Uterus (tissue), 4 donors: ENCODE data around the gene PGAM5. TPM values are rescaled to one million over a fixed set of nuclear protein-coding genes. Genes with fewer than 3 reads are reported as not detected.

Source experiments
- DNase-seq, 2 donors: peaks; one replicate each; pipeline ENCODE4 v3.0.0-alpha.2; 2019 to 2020
- H3K27ac ChIP-seq, 2 donors: fragments of 200-600 bp; sonication (generic); 1 replicate in 1 of 2; 2 replicates in 1 of 2; pipeline ENCODE4 v1.5.1; 2016 to 2018
- H3K27me3 ChIP-seq, 2 donors: fragments of 200-600 bp; sonication (generic); one replicate each; pipeline ENCODE4 v1.5.1; 2018 to 2019; ENCODE audit warnings: control low read depth in 1 of 2
- H3K36me3 ChIP-seq, 2 donors: fragments of 200-600 bp; sonication (generic); one replicate each; pipeline ENCODE4 v1.5.1; 2019; ENCODE audit warnings: control low read depth in 1 of 2
- H3K4me1 ChIP-seq, 2 donors: fragments of 200-600 bp; sonication (generic); one replicate each; pipeline ENCODE4 v1.5.1; 2018 to 2019; ENCODE audit warnings: control low read depth in 1 of 2
- H3K4me3 ChIP-seq, 2 donors: fragments of 200-600 bp; sonication (generic); 1 replicate in 1 of 2; 2 replicates in 1 of 2; pipeline ENCODE4 v1.5.1; 2018 to 2019; ENCODE audit warnings: mild to moderate bottlenecking in 1 of 2
- H3K9me3 ChIP-seq, 2 donors: fragments of 200-600 bp; sonication (generic); one replicate each; pipeline ENCODE4 v1.5.1; 2019; ENCODE audit warnings: control low read depth in 1 of 2
- POLR2A ChIP-seq, 2 donors: fragments of 450-650 bp; IDR thresholded peaks; one replicate each; pipeline ENCODE4 v1.6.1; 2016; ENCODE audit warnings: antibody characterized with exemption in 2 of 2, mild to moderate bottlenecking in 1 of 2, moderate library complexity in 1 of 2
- intact Hi-C: fragments of 100-400 bp; cut with DNase I; formaldehyde crosslinking; loops from one replicate; pipeline ENCODE4 v1.15.1; 2023; ENCODE audit warnings: low total_unique reads
- total RNA-seq, 4 donors: library from RNA; depleted of rRNA in 3 of 4; stranded (reverse); fragments of >200 nt in 3 of 4; gene quantifications; one replicate each; pipeline versions ENCODE4 v1.1.0 to v1.2.4, GENCODE V29; 2014 to 2023
- TF ChIP-seq, protein P1 (sequence below), 4 experiments: fragments of 200-600 bp in 2 of 4; fragments of 450-650 bp in 2 of 4; sonication (generic) in 2 of 4; IDR thresholded peaks; one replicate each; pipeline ENCODE4 v1.5.1; 2016 to 2019; ENCODE audit warnings: antibody characterized with exemption in 4 of 4, mild to moderate bottlenecking in 2 of 4, moderate library complexity in 1 of 4
- donor health status: DM: yes; HTN: yes; CAD: no.

Gene PGAM5
- total RNA-seq, 4 donors from 2014 or later, result 5.0 to 30.8 (median 19.4) TPM

- Histone ChIP-seq H3K9me3 (no peaks in the 10 kb centered on the region), H3K36me3 (no peaks in the 10 kb centered on the region), H3K4me1 (no peaks in the 10 kb centered on the region), H3K27ac (no peak overlapping the region), H3K4me3 (no peak overlapping the region), H3K27me3 (no peaks in the 10 kb centered on the region)
- no peak for TF ChIP-seq POLR2A (IDR thresholded peaks at IDR 0.05)
- TF ChIP-seq, protein P1, sequence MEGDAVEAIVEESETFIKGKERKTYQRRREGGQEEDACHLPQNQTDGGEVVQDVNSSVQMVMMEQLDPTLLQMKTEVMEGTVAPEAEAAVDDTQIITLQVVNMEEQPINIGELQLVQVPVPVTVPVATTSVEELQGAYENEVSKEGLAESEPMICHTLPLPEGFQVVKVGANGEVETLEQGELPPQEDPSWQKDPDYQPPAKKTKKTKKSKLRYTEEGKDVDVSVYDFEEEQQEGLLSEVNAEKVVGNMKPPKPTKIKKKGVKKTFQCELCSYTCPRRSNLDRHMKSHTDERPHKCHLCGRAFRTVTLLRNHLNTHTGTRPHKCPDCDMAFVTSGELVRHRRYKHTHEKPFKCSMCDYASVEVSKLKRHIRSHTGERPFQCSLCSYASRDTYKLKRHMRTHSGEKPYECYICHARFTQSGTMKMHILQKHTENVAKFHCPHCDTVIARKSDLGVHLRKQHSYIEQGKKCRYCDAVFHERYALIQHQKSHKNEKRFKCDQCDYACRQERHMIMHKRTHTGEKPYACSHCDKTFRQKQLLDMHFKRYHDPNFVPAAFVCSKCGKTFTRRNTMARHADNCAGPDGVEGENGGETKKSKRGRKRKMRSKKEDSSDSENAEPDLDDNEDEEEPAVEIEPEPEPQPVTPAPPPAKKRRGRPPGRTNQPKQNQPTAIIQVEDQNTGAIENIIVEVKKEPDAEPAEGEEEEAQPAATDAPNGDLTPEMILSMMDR (IDR thresholded peaks at IDR 0.05), result no peak
- intact Hi-C loops, result no loop called here
- no peak for DNase-seq
These were observed 46.2 kb upstream of the PGAM5 start for GRCh38 chr12:132664206-132665148.

- intact Hi-C loops, result no loop called here
- Histone ChIP-seq H3K4me3 (no peak overlapping the region), H3K36me3 (no peaks in the 10 kb centered on the region)
These were observed 45.5 kb upstream of the PGAM5 start for GRCh38 chr12:132665149-132665491.

GRCh38 chr12:132665794-132666193 lies 44.8 kb upstream of the PGAM5 start:
- Histone ChIP-seq H3K27ac (no peak overlapping the region), H3K4me1 (no peaks in the 10 kb centered on the region), H3K27me3 (no peaks in the 10 kb centered on the region), H3K4me3 (no peak overlapping the region), H3K36me3 (no peaks in the 10 kb centered on the region), H3K9me3 (no peaks in the 10 kb centered on the region)
- no peak for TF ChIP-seq POLR2A (IDR thresholded peaks at IDR 0.05)
- TF ChIP-seq, protein P1 (IDR thresholded peaks at IDR 0.05), result no peak
- no peak for DNase-seq
- intact Hi-C loops, result no loop called here

More at GRCh38 chr12:132665149-132665491, 45.5 kb upstream of the PGAM5 start:
- TF ChIP-seq, protein P1 (IDR thresholded peaks at IDR 0.05), result no peak
- TF ChIP-seq POLR2A (IDR thresholded peaks at IDR 0.05), result no peak
- no peaks in the 10 kb centered on the region for H3K9me3 ChIP-seq
- no peaks in the 10 kb centered on the region for H3K4me1 ChIP-seq
- DNase-seq, result no peak
- no peaks in the 10 kb centered on the region for H3K27me3 ChIP-seq
- no peak overlapping the region for H3K27ac ChIP-seq

DNA sequence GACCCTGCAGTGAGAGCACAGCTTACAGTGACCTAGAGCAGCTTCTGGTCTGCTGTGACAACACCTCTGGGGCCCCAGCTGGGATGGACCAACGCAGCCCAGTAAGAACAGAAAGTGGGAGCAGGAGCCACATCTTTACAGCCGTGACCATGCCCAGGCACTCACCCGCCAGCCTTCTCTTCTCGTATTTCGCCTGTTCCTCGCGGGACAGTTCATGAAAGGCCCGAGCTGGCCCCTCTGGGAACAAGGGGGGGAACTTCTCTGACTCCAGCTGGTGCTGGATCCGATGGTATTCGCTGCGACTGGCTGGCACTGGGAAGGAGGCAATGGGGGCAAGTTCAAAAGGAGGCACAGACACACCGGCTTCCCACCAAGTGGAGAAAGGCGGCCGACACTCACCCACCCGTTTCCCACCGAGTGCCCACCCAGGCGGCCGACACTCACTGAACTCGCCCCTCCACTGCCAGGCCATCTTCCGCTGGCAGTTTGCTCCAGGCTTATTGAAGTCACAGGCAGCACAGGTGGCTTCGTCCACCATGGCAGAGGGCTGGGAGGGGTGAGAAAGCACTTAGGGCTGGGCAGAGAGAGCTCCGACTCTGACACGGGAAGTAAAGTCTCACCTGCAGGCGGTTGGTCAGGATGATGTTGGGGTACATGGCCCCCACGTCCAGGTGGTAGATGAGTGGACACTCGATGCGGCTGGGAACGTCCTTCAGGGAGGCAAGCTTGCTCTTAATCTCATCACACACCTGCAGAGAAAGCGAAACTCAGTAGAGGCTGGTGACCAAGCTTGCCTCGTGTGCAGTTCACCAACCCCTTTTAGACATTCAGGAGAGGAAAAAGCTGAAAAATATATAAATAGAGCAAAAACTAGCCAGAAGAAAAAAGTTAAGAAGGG lies 42.2 kb upstream of the PGAM5 start:
- H3K27ac ChIP-seq, result no peak overlapping the region
- H3K27me3 ChIP-seq, result no peaks in the 10 kb centered on the region
- no peak for DNase-seq
- TF ChIP-seq, protein P1 (IDR thresholded peaks at IDR 0.05), result no peak
- no peak for TF ChIP-seq POLR2A (IDR thresholded peaks at IDR 0.05)
- H3K4me1 ChIP-seq, result no peaks in the 10 kb centered on the region
- H3K4me3 ChIP-seq, result no peak overlapping the region
- intact Hi-C loops, result no loop called here
- no peaks in the 10 kb centered on the region for H3K9me3 ChIP-seq
- no peaks in the 10 kb centered on the region for H3K36me3 ChIP-seq
